Mammary epithelial cell (primary cell): Measurements from ENCODE around the gene LINC01488.

Experiments
- CTCF ChIP-seq, 2 donors: IDR thresholded peaks in 1 of 2; conservative IDR thresholded peaks in 1 of 2; 2 replicates each; pipeline ENCODE4 v1.5.1; 2011 to 2012; ENCODE audit warnings: inconsistent platforms in 2 of 2, low read length in 2 of 2, mild to moderate bottlenecking in 2 of 2, control low read depth in 1 of 2, low read depth in 1 of 2; ENCODE audit not compliant: insufficient read depth in 1 of 2; ENCODE audit errors: extremely low read depth in 1 of 2
- EZH2 ChIP-seq: IDR thresholded peaks from 2 replicates; pipeline ENCODE4 v1.6.1; 2012; ENCODE audit warnings: low read length, inconsistent platforms, borderline replicate concordance

GRCh38 chr11:69499186-69499917, 17.9 kb downstream of the LINC01488 start:
- no peak for TF ChIP-seq CTCF (conservative IDR thresholded peaks at IDR 0.05 in 1 of 2, IDR thresholded peaks at IDR 0.05 in 1 of 2; ENCODE audit: extremely low read depth in 1 of 2, insufficient read depth in 1 of 2, low read depth in 1 of 2, low read length in 2 of 2)
- no peak for TF ChIP-seq EZH2
